Measurements from ENCODE around the gene ANKRD55. TPM values are rescaled to one million over a fixed set of nuclear protein-coding genes. Genes with fewer than 3 reads are reported as not detected.

Gene ANKRD55
- total RNA-seq, 1 experiment from 2014 or later: not detected

DNA sequence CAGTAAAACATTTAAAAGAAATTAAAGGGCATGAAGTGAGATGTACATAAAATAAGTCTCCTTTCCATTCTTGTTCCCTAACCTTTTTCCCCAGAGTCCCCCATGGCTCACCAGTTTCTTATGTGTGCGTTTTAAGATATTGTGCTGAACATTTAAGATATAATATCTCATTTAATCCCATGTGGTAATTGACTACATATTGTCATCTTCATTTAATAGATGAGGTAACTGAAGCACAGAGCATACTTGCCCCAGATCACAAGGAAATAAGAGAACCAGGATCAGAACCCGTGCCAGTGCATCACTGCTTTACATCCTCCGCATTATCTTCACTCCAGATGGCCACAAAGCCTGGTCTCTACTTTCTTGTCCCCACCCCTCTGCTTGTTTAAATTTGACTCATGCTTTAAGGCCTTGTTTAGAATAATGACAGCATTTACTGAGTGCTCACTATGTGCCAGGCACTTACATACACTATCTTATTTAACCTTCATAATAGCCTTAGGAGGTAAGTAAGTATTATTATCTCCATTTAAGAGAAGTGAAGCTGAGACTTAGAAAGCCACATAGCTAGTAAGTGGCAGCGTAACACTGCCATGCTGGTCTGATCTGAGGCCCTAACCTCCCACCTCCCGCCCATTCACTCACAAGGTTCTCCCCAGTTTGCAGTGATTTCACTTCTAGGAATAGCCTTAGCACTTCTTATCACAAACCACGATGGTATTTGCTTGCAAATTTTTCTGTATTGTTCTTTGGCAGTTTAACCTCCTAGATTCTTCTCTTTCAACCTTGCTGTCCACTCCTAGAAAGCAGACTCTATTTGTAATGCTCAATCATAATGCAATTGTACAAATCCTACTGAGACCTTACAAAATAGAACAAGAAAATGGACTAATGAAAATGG lies 160.0 kb downstream of the ANKRD55 start:
- no peak for DNase-seq
- Histone ChIP-seq H3K27me3 (no peaks in the 10 kb centered on the region), H3K36me3 (no peaks in the 10 kb centered on the region), H3K9me3 (0 out of 2 replicates have a peak, but pooled peaks cover 2% of the 10 kb centered on the region), H3K4me3 (no peak overlapping the region)

- Histone ChIP-seq H3K27me3 (no peaks in the 10 kb centered on the region), H3K4me3 (no peak overlapping the region), H3K9me3 (0 out of 2 replicates have a peak, but pooled peaks cover 2% of the 10 kb centered on the region), H3K36me3 (no peaks in the 10 kb centered on the region)
- DNase-seq: no peak
Observed at GRCh38 chr5:56071470-56071869, 161.7 kb downstream of the ANKRD55 start.

DNA sequence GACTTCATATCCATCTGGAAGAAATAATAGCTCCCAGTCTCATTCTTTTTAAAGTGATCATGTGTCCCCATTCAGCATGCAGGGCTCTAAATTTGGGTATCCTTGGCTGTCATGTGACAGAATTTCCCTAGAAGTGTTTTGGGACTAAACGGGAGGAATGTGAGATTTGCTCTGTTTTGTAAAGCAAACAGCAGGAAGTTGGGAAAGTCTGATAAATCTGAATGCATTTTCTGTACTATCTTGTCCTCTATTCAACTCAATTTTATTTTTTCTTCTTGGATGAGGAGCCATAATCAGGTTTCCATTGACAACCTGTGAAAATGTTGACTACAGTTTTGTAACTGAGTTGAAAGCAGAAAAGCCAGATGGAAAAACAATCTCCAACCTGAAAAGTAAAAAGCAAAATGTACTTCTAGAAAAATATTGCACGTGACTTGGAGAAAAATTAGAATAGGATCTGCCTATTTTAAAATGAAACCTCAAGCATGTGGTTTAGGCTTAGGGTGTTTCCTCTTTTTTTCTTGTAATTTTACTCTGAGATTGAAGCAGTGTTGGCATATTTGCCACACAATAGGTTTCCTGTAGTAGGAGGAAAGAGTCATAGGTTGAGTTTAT lies 162.2 kb downstream of the ANKRD55 start:
- no peak overlapping the region for H3K4me3 ChIP-seq
- no peak for DNase-seq
- no peaks in the 10 kb centered on the region for H3K36me3 ChIP-seq
- H3K27me3 ChIP-seq: no peaks in the 10 kb centered on the region
- 0 out of 2 replicates have a peak, but pooled peaks cover 2% of the 10 kb centered on the region for H3K9me3 ChIP-seq

DNA sequence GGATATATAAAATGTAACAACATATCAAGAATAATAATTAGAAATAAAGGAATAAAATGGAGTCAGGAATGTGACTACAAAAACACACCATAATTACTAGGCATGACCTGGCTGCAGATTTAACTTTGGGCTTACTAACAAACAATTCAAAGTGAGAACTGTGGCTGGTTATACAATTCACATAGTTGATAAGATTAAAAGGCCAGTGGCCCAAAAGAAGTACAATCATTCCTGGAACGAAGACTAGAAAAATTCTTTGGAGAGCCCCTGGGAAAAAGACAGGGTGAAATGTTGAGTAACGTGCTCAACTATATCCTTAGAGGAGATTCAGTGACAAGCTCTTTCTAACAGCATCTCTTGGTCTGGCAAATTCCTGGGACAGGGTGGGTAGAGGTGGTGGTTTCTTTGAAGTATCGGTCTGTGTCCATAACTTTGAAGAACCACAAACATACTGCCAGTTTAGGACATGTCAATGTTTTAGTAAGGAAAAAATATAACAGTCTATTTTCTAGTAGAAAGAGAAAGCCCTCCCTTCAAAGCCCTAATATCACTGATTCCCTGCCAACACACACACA lies 163.4 kb downstream of the ANKRD55 start:
- H3K4me3 ChIP-seq: no peak overlapping the region
- DNase-seq: no peak

GRCh38 chr5:56066931-56067450 lies 166.1 kb downstream of the ANKRD55 start:
- H3K36me3 ChIP-seq: no peaks in the 10 kb centered on the region
- H3K9me3 ChIP-seq: 0 out of 2 replicates have a peak, but pooled peaks cover under 1% of the 10 kb centered on the region
- H3K27me3 ChIP-seq: no peaks in the 10 kb centered on the region
- no peak overlapping the region for H3K4me3 ChIP-seq
- no peak for DNase-seq

More for the DNA sequence above, 163.4 kb downstream of the ANKRD55 start:
- Histone ChIP-seq H3K36me3 (no peaks in the 10 kb centered on the region), H3K9me3 (0 out of 2 replicates have a peak, but pooled peaks cover 2% of the 10 kb centered on the region), H3K27me3 (no peaks in the 10 kb centered on the region)

GRCh38 chr5:56064984-56065383 lies 168.1 kb downstream of the ANKRD55 start:
- Histone ChIP-seq H3K27me3 (no peaks in the 10 kb centered on the region), H3K9me3 (no peaks in the 10 kb centered on the region), H3K4me3 (no peak overlapping the region), H3K36me3 (no peaks in the 10 kb centered on the region)
- DNase-seq: no peak

DNA sequence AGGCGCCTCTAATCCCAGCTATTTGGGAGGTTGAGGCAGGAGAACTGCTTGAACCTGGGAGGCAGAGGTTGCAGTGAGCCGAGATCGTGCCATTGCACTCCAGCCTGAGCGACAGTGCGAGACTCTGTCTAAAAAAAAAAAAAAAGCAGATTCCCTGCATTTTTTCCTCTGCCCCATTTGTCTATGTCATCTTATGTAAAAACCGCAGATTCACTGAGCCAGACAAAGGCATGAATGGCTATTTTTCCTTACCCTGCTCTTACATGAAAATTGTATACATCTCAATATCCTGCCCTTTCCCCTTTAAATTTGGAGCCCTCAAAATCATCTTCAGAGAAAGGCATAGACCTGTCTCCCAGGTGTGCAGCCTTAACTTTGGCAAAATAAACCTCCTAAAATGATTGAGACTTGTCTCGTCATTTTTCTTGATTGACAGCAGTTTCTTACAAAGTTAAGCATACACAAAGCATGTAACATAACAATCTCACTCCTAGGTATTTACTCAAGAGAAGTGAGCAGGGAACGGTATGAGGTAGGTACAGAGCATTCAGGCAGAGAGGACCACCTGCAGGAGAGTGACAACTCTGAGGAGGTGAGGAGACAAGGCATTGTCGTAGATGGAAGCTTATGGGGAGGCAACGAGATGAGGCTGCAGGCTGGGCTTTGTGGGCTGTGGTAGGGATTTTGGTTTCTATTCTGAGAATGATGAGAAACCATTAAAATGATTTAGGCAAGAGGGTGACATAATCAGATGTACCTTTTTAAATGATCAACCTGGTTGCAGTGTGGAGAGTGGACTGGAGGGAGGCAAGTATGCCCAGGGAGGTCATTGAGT lies 172.6 kb downstream of the ANKRD55 start:
- H3K36me3 ChIP-seq: no peaks in the 10 kb centered on the region
- H3K4me3 ChIP-seq: no peak overlapping the region
- no peak for DNase-seq
- no peaks in the 10 kb centered on the region for H3K27me3 ChIP-seq
- no peaks in the 10 kb centered on the region for H3K9me3 ChIP-seq

GRCh38 chr5:56059854-56060253 lies 173.3 kb downstream of the ANKRD55 start:
- no peaks in the 10 kb centered on the region for H3K9me3 ChIP-seq
- no peaks in the 10 kb centered on the region for H3K36me3 ChIP-seq
- no peak overlapping the region for H3K4me3 ChIP-seq
- no peaks in the 10 kb centered on the region for H3K27me3 ChIP-seq
- DNase-seq: no peak

- Histone ChIP-seq H3K27me3 (no peaks in the 10 kb centered on the region), H3K9me3 (peaks cover 5% of the 10 kb centered on the region; the same call in 1 of the 2 replicates), H3K4me3 (no peak overlapping the region), H3K36me3 (no peaks in the 10 kb centered on the region)
- no peak for DNase-seq
Observed at GRCh38 chr5:56056875-56057274, 176.3 kb downstream of the ANKRD55 start.

- H3K36me3 ChIP-seq: no peaks in the 10 kb centered on the region
- H3K4me3 ChIP-seq: no peak overlapping the region
- no peaks in the 10 kb centered on the region for H3K27me3 ChIP-seq
- no peak for DNase-seq
- peaks cover 5% of the 10 kb centered on the region; the same call in 1 of the 2 replicates for H3K9me3 ChIP-seq
Observed at GRCh38 chr5:56055859-56056258, 177.3 kb downstream of the ANKRD55 start.

DNA sequence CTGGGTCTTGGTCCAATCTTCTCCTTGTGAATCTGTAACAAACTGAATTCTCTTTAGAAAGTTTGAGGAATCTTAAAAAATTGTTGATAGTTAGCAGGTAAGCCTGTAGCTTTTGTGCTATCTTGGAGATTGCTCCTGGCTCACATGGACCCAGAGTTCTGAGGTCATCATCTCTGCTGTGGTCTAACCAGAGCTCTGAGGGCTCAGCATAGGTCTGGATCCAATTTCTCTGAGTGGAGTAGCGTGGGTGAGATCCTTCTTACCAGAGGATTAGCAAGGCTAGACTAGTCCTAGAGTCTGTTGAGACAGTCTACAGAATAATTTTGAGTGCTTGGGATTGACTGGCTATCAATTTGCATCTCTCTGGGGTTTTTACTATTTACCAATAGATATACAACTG lies 177.8 kb downstream of the ANKRD55 start:
- no peak overlapping the region for H3K4me3 ChIP-seq
- H3K27me3 ChIP-seq: no peaks in the 10 kb centered on the region
- DNase-seq: no peak
- peaks cover 5% of the 10 kb centered on the region; the same call in 1 of the 2 replicates for H3K9me3 ChIP-seq
- H3K36me3 ChIP-seq: no peaks in the 10 kb centered on the region

GRCh38 chr5:56054666-56055065 lies 178.5 kb downstream of the ANKRD55 start:
- no peak for DNase-seq
- H3K36me3 ChIP-seq: no peaks in the 10 kb centered on the region
- H3K9me3 ChIP-seq: peaks cover 5% of the 10 kb centered on the region; the same call in 1 of the 2 replicates
- no peak overlapping the region for H3K4me3 ChIP-seq
- H3K27me3 ChIP-seq: no peaks in the 10 kb centered on the region

DNA sequence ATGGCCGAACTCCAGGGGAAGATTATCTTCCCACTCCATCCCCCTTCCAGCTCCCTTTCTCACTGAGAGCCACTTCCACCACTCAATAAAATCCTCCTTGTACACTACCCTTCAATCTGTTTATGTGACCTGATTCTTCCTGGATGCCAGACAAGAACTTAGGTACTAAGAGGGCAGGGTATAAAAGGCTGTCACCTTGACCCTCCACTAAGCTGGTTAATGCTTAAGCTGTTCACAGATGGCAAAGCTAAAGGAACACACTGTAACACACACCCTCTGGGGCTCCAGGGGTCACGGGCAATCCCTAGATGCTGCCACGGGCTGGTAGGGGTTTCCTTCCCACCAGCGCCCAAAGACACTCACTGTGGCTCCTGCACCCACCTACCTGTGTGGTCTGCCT lies 179.8 kb downstream of the ANKRD55 start:
- H3K27me3 ChIP-seq: no peaks in the 10 kb centered on the region
- H3K4me3 ChIP-seq: no peak overlapping the region
- H3K9me3 ChIP-seq: peaks cover 5% of the 10 kb centered on the region; the same call in 1 of the 2 replicates
- DNase-seq: no peak
- no peaks in the 10 kb centered on the region for H3K36me3 ChIP-seq

DNA sequence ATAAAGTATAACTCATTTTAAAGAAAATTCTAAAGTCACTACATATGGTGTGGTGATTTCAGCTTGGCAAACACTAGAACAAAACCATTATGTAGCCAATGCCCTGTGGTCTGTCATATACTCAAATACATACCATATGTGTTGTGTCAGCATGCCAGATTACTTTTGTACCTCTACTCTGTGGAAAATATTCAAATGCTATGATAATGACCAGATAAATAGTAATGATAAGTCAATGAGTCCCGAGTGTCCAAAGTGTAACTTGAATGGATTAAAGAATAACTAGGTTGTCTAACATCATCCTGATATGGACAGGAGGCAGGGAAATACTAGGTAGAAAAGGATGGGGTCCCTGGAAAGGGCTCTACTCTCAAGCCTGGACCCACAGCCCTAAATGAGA lies 180.4 kb downstream of the ANKRD55 start:
- H3K4me3 ChIP-seq: no peak overlapping the region
- no peaks in the 10 kb centered on the region for H3K36me3 ChIP-seq
- no peak for DNase-seq
- H3K9me3 ChIP-seq: peaks cover 5% of the 10 kb centered on the region; the same call in 1 of the 2 replicates
- H3K27me3 ChIP-seq: no peaks in the 10 kb centered on the region

DNA sequence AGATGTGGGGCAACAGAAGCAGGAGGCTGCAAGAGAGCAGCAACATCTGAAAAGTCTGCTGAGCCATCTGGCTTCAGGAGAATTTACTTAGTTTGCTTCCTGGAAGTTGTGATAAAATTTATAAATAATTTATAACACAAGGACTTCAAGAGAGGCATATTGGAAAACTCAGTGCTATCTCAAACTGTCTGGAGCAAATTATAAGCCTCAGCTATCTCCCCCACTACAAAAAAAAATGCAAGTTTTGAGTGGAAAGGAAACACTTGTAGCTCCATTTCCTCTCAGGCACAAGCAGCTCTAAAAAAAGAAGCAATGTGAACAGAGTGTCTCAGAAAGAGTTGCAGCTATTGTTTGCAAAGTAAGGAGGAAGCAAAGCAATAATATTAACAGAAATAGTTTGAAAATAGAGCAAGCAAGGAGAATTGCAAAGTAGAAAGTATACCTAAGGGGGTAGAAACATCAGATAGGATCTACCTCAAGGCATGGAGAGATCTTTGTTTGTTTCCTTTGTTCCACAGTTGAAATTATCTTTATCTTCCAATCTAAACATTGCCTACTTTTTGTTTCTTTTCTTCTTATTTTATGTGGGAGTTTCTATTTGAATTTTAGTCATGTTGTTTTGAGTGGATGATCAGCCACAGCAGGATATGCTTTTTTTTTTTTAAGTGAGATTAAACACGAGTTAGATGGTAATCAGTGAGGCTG lies 182.4 kb downstream of the ANKRD55 start:
- DNase-seq: no peak

More for the DNA sequence above, 182.4 kb downstream of the ANKRD55 start:
- Histone ChIP-seq H3K9me3 (peaks cover 5% of the 10 kb centered on the region; the same call in 1 of the 2 replicates), H3K36me3 (no peaks in the 10 kb centered on the region), H3K27me3 (no peaks in the 10 kb centered on the region), H3K4me3 (no peak overlapping the region)

Data from MG63 (cell line).